Vagina (tissue), 2 donors: Measurements from ENCODE around the gene FKRP.

Experiments
- CTCF ChIP-seq, 3 experiments: fragments of 450-650 bp in 2 of 3; fragments of 200-600 bp in 1 of 3; sonication (generic) in 1 of 3; IDR thresholded peaks; one replicate each; pipeline ENCODE4 v1.5.1; 2017 to 2019; ENCODE audit warnings: antibody characterized with exemption in 3 of 3, mild to moderate bottlenecking in 2 of 3, moderate library complexity in 2 of 3
- POLR2A ChIP-seq, 2 donors: fragments of 450-650 bp; IDR thresholded peaks; one replicate each; pipeline ENCODE4 v1.6.1; 2017; ENCODE audit warnings: antibody characterized with exemption in 2 of 2, mild to moderate bottlenecking in 2 of 2, moderate library complexity in 2 of 2

GRCh38 chr19:46745521-46746280, at the start of gene FKRP:
- TF ChIP-seq CTCF (IDR thresholded peaks at IDR 0.05): no peak
- no peak for TF ChIP-seq POLR2A (IDR thresholded peaks at IDR 0.05)
